Colonic mucosa (tissue), 4 donors: ENCODE results near the gene AKT3. TPM values are rescaled to one million over a fixed set of nuclear protein-coding genes. Genes with fewer than 3 reads are reported as not detected.

ENCODE experiments used
- DNase-seq: peaks from one replicate; pipeline ENCODE4 v3.0.0-alpha.2; 2020
- H3K27ac ChIP-seq: fragments of 200-600 bp; one replicate; pipeline ENCODE4 v1.8.0; 2021
- H3K27me3 ChIP-seq: fragments of 200-600 bp; one replicate; pipeline ENCODE4 v1.8.0; 2021
- H3K36me3 ChIP-seq: fragments of 200-600 bp; one replicate; pipeline ENCODE4 v1.8.0; 2021
- H3K4me1 ChIP-seq: fragments of 200-600 bp; one replicate; pipeline ENCODE4 v1.8.0; 2021; ENCODE audit warnings: mild to moderate bottlenecking
- H3K4me3 ChIP-seq: fragments of 200-600 bp; one replicate; pipeline ENCODE4 v1.8.0; 2021
- H3K9ac ChIP-seq, 2 donors: one replicate each; pipeline ENCODE4 v1.7.0; 2013; ENCODE audit warnings: control low read depth in 2 of 2, low read depth in 2 of 2, low read length in 2 of 2
- H3K9me3 ChIP-seq: fragments of 200-600 bp; one replicate; pipeline ENCODE4 v1.8.0; 2021
- intact Hi-C: fragments of 100-400 bp; cut with DNase I; formaldehyde crosslinking; loops from one replicate; pipeline ENCODE4 v1.14.1; 2022
- total RNA-seq, 2 donors: library from RNA; stranded (reverse); fragmentation: NEBNext Ultra II Directional in 1 of 2; extraction: Animal tissue kit (Norgen Biotek cat#: 25700) in 1 of 2; gene quantifications; one replicate each; pipeline ENCODE4 v1.2.1, GENCODE V29; 2021
- TF ChIP-seq, protein P1 (sequence below): fragments of 200-600 bp; IDR thresholded peaks from one replicate; pipeline ENCODE4 v1.8.0; 2022; ENCODE audit warnings: antibody characterized with exemption, mild to moderate bottlenecking
- donor health status: healthy.
- donor health status: DM: no; HTN: no; CAD: no.
- donor health status: DM: no; HTN: no; CAD: no.

AKT3 gene
- total RNA-seq, 2 donors from 2014 or later, result 6.0 to 21.3 TPM

DNA sequence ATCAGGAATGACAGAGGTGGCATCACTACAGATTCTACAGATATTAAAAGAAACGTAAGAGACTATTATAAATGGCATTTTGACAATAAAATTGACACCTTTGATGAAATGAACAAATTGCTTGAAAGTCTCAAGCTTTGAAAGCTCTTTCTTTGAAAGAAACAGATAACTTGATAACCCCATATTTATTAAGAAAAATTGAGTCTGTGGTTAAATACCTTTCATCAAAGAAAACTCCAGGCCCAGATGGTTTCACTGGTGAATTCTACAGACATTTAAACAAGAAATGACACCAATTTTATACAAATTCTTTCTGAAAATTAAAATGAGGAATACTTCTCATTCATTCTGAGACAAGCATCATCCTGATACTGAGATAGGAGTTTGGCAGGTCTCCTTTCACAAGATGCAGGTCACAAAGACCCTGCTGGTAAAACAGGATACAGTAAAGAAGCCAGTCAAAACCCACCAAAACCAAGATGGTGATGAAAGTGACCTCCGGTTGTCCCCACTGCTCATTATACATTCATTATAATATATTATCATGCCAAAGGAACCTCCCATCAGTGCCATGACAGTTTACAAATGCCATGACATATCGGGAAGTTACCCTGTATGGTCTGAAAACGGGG lies 210.9 kb downstream of the AKT3 start:
- Histone ChIP-seq H3K4me3 (no peak overlapping the region), H3K9me3 (no peaks in the 10 kb centered on the region), H3K9ac (no peak overlapping the region), H3K4me1 (no peaks in the 10 kb centered on the region), H3K36me3 (no peaks in the 10 kb centered on the region), H3K27me3 (no peaks in the 10 kb centered on the region), H3K27ac (no peak overlapping the region)
- TF ChIP-seq, protein P1, sequence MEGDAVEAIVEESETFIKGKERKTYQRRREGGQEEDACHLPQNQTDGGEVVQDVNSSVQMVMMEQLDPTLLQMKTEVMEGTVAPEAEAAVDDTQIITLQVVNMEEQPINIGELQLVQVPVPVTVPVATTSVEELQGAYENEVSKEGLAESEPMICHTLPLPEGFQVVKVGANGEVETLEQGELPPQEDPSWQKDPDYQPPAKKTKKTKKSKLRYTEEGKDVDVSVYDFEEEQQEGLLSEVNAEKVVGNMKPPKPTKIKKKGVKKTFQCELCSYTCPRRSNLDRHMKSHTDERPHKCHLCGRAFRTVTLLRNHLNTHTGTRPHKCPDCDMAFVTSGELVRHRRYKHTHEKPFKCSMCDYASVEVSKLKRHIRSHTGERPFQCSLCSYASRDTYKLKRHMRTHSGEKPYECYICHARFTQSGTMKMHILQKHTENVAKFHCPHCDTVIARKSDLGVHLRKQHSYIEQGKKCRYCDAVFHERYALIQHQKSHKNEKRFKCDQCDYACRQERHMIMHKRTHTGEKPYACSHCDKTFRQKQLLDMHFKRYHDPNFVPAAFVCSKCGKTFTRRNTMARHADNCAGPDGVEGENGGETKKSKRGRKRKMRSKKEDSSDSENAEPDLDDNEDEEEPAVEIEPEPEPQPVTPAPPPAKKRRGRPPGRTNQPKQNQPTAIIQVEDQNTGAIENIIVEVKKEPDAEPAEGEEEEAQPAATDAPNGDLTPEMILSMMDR, result no peak
- intact Hi-C loops, result no loop called here
- DNase-seq, result no peak

DNA sequence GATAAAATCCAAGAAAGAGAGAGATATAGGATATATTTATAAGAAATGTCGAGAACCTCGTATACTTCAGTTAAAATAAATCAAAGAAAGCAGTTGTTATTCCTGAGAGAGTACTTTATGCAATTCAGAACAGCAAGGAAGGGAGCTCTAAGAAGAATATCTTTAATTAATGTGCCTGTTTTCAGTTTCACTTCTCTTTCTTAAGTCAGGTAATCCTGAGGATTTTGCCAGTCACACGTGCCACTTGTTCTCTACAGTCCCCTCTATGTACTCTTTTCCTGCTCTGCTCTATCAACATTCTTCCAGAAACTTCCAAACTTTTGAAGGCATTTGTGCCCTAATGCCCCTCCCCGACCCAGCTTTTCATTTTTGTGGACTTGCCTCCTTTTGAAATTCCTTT lies 211.9 kb downstream of the AKT3 start:
- intact Hi-C loops, result no loop called here
- Histone ChIP-seq H3K9me3 (no peaks in the 10 kb centered on the region), H3K27me3 (no peaks in the 10 kb centered on the region)

DNA sequence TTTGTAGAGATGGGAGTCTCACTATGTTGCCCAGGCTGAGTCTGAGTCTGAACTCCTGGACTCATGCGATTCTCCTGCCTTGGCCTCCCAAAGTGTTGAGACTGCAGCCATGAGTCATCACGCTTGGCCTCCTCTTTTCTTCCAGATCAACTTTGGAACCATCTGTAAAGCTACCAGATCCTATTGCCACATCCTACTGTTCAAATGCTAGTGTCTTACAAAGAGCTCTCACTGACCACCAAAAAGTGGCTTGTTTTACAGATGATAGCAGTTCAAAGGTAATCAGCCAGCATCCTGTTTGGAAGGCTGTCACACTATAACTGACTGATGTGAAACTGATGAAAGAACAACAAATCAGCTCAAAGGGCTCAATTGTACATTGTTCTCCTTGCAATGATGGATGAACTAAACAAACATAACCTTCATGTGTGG lies 221.6 kb downstream of the AKT3 start:
- Histone ChIP-seq H3K9me3 (no peaks in the 10 kb centered on the region), H3K36me3 (no peaks in the 10 kb centered on the region), H3K4me3 (no peak overlapping the region), H3K27me3 (no peaks in the 10 kb centered on the region), H3K9ac (no peak overlapping the region), H3K27ac (no peak overlapping the region), H3K4me1 (no peaks in the 10 kb centered on the region)
- TF ChIP-seq, protein P1, result no peak
- no peak for DNase-seq
- intact Hi-C loops, result no loop called here

More for the DNA sequence above, 211.9 kb downstream of the AKT3 start:
- Histone ChIP-seq H3K4me1 (no peaks in the 10 kb centered on the region), H3K4me3 (no peak overlapping the region), H3K9ac (no peak overlapping the region), H3K36me3 (no peaks in the 10 kb centered on the region), H3K27ac (no peak overlapping the region)
- DNase-seq, result no peak
- TF ChIP-seq, protein P1, result no peak

DNA sequence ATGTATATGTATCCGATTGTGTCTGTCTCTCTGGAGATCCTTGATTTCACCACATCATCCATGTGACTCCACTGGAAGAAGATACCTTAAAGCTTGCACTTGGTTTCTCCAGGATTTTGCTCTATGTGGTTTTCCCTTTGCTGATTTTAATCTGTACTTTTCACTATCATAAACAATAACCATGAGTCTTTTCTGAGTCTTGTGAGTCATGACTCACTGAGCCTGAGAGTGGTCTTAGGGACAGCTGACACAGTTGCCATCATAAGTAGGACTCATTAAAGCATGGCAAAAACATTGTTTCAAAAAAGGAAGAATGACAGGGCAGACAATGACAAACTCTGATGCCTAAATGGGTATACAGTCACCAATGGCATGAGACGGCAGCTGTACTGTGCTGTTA lies 226.2 kb downstream of the AKT3 start:
- no peaks in the 10 kb centered on the region for H3K9me3 ChIP-seq
- TF ChIP-seq, protein P1, result no peak
- H3K4me3 ChIP-seq, result no peak overlapping the region
- no peak for DNase-seq
- intact Hi-C loops, result no loop called here
- H3K36me3 ChIP-seq, result no peaks in the 10 kb centered on the region
- no peaks in the 10 kb centered on the region for H3K27me3 ChIP-seq
- H3K27ac ChIP-seq, result no peak overlapping the region
- H3K9ac ChIP-seq, result no peak overlapping the region
- H3K4me1 ChIP-seq, result no peaks in the 10 kb centered on the region

DNA sequence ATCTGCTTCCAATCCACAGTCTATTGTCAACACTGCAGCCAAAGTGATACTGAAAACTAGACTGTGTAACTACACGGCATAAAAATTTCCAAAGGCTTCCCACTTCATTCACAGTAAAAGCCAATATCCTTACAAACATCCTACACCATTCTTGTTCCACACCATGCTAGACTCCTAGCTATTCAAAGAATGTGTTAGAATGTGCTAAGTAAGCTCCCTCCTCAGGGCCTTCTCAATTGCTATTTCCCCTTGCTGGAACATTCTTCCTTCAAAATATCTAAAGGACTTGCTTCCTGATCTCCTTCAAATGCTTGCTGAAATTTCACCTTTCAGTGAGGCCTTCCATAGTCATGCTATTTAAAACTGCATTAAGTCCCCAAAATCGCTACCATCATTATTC lies 228.1 kb downstream of the AKT3 start:
- Histone ChIP-seq H3K27me3 (no peaks in the 10 kb centered on the region), H3K36me3 (no peaks in the 10 kb centered on the region), H3K4me3 (no peak overlapping the region), H3K4me1 (no peaks in the 10 kb centered on the region), H3K9me3 (no peaks in the 10 kb centered on the region), H3K27ac (no peak overlapping the region), H3K9ac (no peak overlapping the region)
- no peak for DNase-seq
- TF ChIP-seq, protein P1, result no peak
- intact Hi-C loops, result no loop called here
